ENCODE results near the gene SYNDIG1L.
"Not testable (repeated sequence)": the region's sequence is repeated elsewhere in the genome, so short reads cannot be mapped to it uniquely, and the experiment has no call there.

The SYNDIG1L gene

DNA sequence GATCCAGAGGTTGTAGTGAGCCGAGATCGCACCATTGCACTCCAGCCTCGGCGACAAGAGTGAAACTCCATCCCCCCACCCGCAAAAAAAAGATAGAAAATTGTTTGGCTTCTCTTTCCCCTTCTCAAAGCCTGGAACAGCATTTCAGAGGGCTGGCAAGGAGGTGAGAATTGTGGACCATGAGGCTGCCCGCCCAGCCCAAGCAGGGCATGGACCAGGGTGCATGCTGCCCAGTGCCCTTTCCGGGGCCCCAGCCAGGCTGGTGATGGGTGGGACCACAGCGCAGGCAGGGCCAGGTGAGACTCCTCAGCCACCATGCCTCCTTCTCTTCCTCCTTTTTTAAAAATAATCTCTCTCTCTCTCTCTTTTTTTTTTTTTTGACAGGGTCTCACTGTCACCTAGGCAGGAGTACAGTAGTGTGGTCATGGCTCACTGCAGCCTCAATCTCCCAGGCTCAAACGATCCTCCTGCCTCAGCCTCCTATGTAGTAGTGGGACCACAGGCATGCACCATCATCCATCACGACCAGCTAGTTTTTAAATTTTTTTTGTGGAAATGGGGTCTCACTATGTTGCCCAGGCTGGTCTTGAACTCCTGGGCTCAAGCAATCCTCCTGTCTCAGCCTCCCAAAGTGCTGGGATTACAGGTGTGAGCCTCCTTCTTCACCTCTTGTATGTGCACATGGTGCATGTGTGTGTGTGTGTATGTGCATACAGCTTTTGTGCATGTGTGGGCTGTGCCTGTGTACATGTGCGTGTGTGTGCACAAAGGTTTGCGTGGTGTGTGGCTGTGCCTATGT lies 22.2 kb downstream of the SYNDIG1L start:
- no peak for DNase-seq (ENCODE audit: low read depth in 2 of 3, low spot score in 1 of 3)

DNA sequence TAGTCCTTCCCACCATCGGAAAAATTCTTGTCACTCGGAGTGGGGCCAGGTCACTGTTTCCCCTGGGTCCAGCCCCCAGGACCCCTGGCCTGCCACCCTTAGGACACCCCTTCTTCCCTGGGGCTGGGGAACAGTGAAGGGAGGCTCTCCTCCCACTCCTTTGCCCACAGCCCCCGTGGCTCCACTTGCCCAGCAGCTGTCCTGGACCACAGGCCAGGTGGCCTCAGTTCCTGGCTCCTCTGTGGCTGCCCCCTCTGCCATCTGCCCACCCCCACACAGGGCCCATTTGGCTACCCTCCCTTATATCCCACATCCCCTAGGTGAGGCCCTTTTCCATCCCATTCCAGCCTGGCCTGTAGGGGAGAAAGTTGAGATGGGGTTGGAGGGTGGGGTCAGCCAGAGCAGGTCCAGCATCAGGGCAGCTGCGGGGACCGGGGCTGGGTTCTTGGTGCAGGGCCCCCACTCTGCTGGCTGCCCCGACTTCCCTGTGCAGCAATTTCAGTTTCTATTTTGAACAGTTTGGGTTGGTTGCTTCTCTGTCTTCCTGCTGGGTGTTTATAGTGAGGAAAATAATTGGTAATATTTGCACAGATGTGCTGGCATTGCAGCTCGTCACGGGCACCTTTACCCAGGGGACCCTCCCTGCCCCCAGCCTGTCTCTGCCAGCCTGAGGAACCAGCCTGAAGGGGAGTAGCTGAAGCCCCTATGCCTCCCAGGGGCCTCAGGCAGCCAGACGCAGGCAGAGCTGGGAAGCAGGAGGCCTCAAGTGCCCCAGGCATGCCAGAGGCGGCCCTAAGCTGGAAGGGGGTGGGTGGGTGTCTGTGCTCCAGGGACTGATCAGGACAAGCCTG lies 23.4 kb downstream of the SYNDIG1L start:
- DNase-seq (ENCODE audit: low read depth in 2 of 3, low spot score in 1 of 3), result no peak

DNA sequence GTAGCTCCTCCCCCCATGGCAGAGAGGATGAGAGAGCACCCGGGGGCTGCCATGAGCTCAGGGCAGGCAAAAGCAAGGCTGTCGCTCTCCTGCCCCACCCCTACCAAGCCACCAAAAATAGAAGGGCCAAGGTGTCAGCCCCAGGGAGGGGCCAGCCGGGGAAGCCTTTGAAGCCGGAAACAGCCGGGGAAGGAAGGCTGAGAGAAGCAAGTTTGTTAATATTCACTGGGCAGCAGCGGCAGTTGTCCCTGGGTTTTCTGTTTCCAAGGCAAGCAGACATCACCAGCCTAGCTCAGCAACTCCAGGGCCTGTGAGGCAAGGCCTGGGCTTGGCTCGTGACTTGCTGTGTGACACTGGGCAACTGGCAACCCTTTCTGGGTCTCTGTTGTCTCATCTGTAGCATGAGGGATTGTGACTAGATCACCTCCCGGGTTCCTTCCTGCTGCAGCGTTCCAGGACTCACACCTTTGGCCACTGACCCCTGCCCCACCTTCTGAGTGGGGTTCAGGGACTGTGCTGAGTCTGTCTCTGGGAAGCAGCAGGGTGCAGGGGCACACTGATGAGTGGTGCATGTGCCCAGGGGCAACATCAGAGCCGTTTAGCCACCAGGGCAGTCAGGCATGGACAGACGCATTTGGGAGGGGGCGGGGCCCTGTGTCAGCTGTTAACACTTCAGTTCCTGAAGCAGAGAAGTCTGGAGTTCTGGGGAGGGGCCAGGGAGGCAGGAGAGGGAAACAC lies 24.3 kb downstream of the SYNDIG1L start:
- peak; percentile 21 to 35 (median 25) for DNase-seq (ENCODE audit: low read depth in 2 of 3, low spot score in 1 of 3)

DNA sequence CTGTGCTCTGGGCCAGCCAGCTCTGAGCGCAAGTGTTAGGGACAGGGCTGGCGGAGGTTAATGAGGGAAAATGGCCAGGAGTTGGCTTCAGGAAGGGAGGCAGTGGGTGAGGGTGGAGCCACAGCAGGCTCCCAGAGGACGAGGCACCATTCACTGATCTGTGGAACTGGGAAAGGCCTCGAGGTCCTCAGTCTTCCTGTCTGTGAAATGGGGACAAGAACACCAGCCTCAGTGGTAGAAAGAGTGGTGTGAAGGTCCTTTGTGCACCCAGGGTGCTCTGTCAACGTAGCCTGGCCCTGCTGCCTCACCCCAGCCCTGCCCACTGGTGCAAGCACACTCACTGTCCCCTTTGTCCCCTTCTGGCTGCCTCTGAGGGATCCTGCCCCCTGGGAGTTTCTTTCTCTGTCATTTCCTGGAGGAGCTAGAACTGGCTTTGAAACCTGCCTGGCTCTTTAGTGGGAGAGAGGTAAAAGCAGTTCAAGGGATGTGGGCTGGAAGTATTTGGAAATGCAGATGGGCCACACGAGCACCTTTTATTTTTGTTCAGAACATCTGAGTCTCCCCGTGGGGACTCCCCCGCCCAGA lies 25.0 kb downstream of the SYNDIG1L start:
- DNase-seq (ENCODE audit: low read depth in 2 of 3, low spot score in 1 of 3), result no peak

DNA sequence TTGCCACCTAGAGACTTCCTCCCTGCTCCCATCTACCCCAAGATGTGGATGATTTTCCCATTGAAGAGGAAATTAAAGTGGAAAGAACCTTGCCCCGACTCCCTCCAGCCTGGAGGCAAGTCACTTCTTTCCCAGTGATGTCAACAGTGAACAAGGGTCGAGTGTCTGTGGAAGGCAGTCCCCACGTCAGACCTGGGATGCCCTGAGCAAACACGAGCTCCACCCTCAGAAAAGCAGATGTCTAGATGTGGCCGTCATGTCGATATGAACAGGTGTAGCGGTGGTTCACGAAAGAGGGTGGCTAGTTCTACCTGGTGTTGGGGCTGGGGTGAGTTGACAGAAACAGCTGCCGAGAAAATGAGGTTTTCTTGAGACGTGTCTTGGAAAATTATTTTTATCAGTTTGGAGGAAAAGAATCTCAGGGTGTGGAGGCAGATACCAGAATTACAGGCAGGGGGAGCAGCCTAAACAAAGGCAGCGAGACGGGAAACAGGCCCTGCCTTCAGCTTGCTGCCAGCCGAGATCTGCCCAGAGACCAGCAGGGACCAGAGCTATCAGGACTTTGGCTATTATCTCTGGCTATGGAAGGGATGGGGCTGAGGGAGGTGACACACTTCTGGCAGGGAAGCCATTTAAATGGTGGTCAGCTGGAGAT lies 25.9 kb downstream of the SYNDIG1L start:
- DNase-seq (ENCODE audit: low read depth in 2 of 3, low spot score in 1 of 3), result no peak

DNA sequence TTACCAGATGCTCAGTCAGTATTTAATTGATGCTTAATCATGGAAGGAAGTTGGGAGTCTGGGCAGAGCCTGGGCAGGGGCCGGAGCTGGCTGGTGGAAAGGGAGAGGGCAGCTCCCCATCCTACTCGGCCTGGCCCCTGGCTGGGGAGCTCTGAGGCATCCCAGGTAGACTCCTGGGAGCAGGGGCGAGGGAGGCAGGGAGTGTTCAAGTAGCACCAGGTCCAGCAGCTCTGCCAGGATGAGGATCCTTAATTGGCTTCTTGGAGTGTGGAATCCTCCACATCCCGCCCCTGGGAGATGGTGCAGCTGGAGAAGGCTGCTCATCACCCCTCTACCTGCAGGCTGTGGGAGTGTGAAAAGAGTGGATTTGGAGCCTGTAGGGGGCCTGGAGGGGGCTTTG lies 30.9 kb downstream of the SYNDIG1L start:
- DNase-seq (ENCODE audit: low read depth in 2 of 3, low spot score in 1 of 3), result no peak

DNA sequence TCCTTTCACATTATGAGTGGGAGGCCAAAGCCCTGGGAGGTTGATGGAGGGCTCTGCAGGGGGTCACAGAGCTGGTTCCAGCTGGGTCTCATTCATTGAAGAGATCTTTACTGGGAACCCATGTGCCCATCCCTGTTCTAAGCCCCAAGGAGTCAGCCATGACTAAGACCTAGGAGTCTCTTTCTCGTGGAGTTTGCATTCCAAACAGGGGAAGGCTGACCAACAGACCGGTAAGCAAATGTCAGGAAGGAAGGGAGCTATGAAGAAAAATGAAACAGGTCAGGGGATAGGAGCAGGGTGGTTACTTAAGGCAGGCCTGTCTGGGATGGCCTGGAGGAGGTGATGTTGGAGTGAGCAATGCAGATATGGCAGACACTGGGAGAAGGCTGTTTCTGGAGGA lies 31.5 kb downstream of the SYNDIG1L start:
- no peak for DNase-seq (ENCODE audit: low read depth in 2 of 3, low spot score in 1 of 3)

DNA sequence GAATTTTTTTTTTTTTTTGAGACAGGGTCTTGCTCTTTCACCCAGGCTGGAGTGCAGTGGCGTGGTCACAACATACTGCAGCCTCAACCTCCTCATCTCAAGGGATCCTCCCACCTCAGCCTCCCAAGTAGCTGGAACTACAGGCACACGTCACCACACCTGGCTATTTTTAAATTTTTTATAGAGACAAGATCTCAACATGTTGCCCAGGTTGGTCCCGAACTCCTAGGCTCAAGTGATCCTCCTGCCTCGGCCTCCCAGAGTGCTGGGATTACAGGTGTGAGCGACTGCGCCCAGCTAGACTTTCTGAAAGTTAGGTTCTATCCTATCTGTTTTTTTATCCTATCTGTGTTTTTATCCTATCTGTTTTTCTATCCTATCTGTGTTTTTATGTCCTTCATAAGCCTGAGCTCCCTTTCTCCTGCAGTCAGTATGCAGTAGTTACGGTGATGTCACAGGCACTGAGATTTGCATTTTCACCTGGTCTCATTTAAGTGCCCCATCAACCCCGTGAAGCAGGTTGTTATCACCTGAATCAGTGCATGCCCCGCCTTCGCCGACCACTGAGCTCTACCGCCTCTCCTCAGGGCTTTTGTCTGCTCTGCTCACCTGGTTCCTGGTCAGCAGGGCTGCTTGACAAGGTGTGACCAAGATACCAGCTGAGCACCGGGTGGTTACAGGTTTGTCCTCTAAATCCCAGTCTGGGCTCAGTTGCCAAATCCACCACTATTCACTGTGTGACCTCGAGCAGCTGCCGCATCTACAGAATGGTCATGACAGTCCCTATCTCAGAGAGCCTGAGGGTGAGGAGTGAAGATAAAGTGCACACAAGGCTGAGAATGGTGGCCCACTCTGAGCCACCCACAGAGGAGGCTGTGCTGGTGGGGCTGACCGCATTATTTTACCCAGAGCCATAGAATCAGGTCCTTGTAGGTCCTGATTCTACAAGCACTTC lies 33.1 kb downstream of the SYNDIG1L start:
- no peak for DNase-seq (ENCODE audit: low read depth in 2 of 3, low spot score in 1 of 3)

DNA sequence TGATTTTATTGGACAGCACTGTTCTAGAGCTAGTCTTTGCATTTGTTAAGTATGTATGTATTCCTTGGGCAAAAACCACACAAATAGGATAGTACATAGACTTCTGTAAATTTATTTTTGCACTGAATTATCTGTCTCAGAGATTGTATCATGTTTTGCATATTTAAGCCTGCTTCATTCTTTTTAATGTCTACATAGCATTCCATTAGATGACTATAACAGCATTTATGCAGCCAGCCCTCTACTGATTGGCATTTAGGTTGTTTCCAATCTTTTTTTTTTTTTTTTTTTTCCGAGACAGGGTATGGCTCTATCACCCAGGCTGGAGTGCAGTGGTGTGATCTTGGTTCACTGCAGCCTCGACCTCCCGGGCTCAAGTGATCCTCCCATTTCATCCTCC lies 34.5 kb downstream of the SYNDIG1L start:
- no peak for DNase-seq (ENCODE audit: low read depth in 2 of 3, low spot score in 1 of 3)

DNA sequence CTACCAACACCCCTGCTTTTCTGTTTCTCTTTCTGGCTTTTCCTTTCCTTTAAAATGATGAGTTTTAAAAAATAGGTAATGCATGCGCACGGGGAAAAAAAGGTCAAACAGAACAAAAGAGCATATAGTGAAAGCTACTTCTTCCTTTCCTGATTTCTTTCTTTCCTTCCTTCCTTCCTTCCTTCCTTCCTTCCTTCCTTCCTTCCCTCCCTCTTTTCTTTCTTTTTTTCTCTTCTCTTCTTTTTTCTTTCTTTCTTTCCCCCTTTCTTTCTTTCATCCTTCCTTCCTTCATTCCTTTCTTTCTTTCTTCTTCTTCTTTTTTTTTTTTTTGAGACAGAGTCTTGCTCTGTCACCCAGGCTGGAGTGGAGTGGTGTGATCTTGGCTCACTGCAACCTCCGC lies 35.5 kb downstream of the SYNDIG1L start:
- not testable (repeated sequence) for DNase-seq (ENCODE audit: low read depth in 2 of 3, low spot score in 1 of 3)

DNA sequence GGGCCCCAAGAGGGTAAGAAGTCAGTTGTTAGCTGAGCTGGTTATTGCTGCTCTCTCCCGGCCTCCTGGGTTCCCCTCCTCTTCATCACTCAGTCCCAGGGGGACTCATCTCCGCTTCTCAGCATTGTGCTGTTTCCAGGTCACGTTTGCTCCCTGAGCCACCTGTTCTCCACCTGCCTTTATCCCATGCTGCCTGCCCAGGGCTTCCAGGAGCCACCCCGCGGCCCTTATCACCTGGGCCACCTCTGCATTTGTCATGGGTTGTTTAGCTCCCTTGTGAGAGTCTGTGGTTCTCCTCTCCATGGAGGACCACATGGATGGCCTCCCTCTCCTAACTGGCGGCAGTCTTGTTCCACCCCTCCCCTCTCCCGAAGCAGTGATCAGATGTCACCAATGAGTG lies 36.0 kb downstream of the SYNDIG1L start:
- no peak for DNase-seq (ENCODE audit: low read depth in 2 of 3, low spot score in 1 of 3)

DNA sequence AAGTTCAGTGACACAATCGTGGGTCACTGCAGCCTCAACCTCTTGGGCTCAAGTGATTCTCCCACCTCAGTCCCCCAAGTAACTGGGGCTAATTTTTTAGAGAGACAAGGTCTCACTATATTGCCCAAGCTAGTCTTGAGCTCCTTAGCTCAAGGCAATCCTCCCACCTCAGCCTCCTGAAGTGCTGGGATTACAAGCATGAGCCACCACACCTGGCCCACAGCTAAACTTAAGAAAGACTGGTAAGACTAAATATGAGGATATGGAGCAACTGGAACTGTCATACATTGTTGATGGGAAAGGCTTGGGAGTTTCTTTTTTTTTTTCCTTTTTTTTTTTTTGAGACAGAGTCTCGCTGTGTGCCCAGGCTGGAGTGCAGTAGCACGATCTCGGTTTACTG lies 43.8 kb downstream of the SYNDIG1L start:
- DNase-seq (ENCODE audit: low read depth in 2 of 3, low spot score in 1 of 3), result no peak

DNA sequence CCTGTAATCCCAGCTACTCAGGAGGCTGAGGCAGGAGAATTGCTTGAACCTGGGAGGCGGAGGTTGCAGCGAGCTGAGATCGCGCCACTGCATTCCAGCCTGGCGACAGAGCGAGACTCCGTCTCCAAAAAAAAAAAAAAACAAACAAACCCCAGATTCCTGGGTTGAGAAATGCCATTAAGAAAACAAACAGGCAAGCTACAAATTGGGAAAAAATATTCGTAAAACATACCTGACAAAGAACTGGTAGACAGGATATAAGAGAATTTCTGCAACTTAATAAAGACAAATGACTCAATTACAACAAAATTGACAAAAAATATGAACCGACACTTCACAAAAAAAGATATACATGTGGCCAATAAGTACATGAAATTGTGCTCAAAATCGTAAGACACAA lies 44.4 kb downstream of the SYNDIG1L start:
- DNase-seq (ENCODE audit: low read depth in 2 of 3, low spot score in 1 of 3), result not testable (repeated sequence)

DNA sequence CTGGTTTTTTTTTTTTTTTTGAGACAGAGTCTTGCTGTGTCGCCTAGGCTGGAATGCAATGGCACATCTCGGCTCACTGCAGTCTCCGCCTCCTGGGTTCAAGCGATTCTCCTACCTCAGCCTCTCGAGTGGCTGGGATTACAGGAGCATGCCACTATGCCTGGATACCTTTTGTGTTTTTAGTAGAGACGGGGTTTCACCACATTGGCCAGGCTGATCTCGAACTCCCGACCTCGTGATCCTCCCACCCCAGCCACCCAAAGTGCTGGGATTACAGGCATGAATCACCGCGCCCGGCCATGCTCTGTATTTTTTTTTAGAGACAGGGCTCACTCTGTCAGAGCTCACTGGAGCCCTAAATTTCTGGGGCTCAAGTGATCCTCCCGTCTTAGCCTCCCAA lies 45.2 kb downstream of the SYNDIG1L start:
- DNase-seq (ENCODE audit: low read depth in 2 of 3, low spot score in 1 of 3), result no peak

DNA sequence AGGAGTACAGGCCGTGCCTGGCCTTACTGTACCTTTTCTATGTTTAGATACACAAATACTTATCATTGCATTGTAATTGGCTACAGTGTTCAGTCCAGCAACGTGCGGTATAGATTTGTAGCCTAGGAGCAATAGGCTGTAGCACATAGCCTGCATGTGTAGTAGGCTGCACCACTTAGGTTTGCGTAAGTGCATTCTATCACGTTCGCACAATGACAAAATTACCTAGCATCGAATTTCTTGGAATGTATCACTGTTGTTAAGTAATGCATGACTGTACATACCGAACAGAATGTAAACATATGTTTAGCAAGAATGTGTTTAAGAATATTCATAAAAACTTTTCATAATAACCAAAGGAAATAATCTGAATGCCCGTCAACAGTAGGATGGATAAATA lies 45.8 kb downstream of the SYNDIG1L start:
- DNase-seq (ENCODE audit: low read depth in 2 of 3, low spot score in 1 of 3), result no peak

DNA sequence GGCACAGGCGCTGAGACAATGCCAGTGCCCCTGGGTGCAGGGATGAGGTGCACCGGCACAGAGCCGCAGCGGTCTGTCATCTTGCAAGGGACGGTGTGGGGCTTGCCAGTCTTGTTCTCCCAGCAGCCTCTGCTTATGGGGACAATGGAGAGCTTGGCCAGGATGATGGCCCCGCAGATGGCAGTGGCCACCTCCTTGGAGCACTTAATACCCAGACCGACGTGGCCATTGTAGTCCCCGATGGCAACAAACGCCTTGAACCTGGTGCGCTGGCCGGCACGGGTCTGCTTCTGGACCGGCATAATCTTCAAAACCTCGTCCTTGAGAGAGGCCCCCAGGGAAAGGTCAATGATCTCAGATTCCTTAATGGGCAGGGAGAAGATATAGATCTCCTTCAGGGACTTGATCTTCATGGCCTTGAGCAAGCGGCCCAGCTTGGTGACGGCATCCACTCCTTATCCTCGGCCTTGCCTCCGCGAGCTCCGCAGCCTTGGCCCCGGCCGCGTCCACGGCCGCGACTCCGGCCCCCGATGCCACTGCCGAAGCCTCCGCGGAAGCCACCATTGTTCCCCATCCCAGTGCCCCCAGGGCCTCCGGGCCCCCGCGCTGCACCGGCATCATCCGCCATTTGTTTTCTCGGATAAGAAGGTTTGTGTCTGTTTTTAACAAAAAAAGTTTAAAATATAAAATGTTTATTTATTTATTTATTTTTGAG lies 47.9 kb downstream of the SYNDIG1L start:
- DNase-seq (ENCODE audit: low read depth in 2 of 3, low spot score in 1 of 3), result no peak

DNA sequence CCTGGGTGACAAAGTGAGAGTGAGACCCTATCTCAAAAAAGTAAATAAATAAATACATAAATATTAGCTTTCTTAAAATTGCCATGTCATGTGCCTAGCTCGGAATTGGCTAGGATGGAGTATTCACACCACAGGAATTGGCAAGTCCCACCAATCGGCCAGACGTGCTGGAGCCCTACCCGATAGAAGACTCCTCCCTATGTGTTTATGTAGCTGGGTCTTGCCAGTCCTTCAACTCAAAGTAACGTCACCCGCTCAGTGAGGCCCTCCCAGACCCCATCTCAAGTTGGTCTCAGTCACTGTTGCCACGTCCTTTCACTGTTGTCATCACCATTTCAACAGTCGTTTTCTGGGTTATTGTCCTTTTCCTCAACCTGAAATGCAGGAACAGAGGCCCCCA lies 57.6 kb downstream of the SYNDIG1L start:
- no peak for DNase-seq (ENCODE audit: low read depth in 2 of 3, low spot score in 1 of 3)

DNA sequence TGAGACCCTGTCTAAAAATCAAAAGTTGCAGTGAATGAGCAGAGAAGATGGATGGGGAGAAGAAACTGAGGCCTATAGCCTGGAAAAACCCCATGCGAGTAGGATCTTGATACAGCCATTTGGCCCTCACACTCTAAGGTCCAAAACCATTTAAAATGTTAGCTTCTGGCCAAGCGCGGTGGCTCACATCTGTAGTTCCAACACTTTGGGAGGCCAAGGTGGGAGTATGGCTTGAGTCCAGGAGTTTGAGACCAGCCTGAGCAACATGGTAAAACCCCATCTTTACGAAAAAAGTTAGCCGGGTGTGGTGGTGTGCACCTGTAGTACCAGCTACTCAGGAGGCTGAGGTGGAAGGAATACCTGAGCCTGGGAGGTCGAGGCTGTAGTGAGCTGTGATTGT lies 58.0 kb downstream of the SYNDIG1L start:
- no peak for DNase-seq (ENCODE audit: low read depth in 2 of 3, low spot score in 1 of 3)

DNA sequence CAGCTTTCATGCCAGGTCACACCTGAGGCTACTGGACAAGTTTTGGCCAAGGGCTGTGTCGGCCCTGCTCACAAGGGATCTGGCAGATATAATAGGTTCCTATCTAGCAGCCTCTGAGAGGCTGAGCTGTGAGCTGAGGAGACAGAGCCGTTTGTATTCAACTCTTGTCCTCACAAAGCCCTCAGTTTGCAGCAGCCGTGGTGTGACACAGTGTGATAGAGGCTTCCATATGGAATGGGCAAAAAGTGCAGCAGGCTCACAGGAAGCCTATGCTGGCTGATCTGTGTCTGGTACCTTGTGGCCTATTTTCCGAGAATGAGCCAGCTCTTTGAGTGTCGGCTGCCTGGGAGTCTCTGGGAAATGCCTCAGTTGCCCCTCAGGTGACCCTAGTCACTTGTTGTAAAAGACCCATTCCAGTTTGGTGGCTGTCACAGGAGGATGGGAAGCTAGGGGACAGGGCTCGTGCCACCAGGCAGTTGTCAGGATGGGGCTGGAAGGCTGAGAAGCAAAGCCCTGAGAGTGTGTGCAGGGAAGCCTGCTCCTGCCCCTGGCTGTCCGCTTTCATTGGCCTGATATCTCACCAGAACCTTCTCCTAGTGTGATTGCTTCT lies 61.6 kb downstream of the SYNDIG1L start:
- no peak for DNase-seq (ENCODE audit: low read depth in 2 of 3, low spot score in 1 of 3)
